Superior temporal gyrus (tissue), 1 donor: ENCODE measurements around the gene SERPING1.
"Not testable (repeated sequence)": the region's sequence is repeated elsewhere in the genome, so short reads cannot be mapped to it uniquely, and the experiment has no call there.

ENCODE experiments used
- DNase-seq: peaks from one replicate; pipeline ENCODE4 v3.0.0-alpha.2; 2016; ENCODE audit errors: extremely low spot score

SERPING1 gene

GRCh38 chr11:57652230-57652629 is 54.7 kb downstream of the SERPING1 start:
- not testable (repeated sequence) for DNase-seq

GRCh38 chr11:57652662-57653061 is 55.2 kb downstream of the SERPING1 start:
- DNase-seq, result no peak

GRCh38 chr11:57653163-57653562 is 55.7 kb downstream of the SERPING1 start:
- no peak for DNase-seq

GRCh38 chr11:57656885-57657193 is 59.4 kb downstream of the SERPING1 start:
- DNase-seq, result no peak

- DNase-seq, result peak; percentile 100
Measured at GRCh38 chr11:57657194-57658022, 59.9 kb downstream of the SERPING1 start, which contains the start of gene CLP1. CLP1 (plus strand) TSS chr11:57657762; CDS start chr11:57659477, 1,715 bp downstream.

- no peak for DNase-seq
Measured at GRCh38 chr11:57658023-57658361, 60.5 kb downstream of the SERPING1 start.

GRCh38 chr11:57659669-57660068 is 62.2 kb downstream of the SERPING1 start:
- no peak for DNase-seq

GRCh38 chr11:57662893-57663292 is 65.4 kb downstream of the SERPING1 start:
- no peak for DNase-seq

GRCh38 chr11:57663975-57664374 is 66.5 kb downstream of the SERPING1 start:
- DNase-seq, result no peak
